Fibroblast of lung (primary cell): ENCODE results near the gene RFX2.

Experiments used
- EZH2 ChIP-seq: IDR thresholded peaks from 2 replicates; pipeline ENCODE4 v1.5.1; 2012; ENCODE audit warnings: low read length, control low read depth, mild to moderate bottlenecking; ENCODE audit errors: missing control alignments
- TF ChIP-seq, protein P1 (sequence below), 2 donors: IDR thresholded peaks in 1 of 2; conservative IDR thresholded peaks in 1 of 2; 1 replicate in 1 of 2; 2 replicates in 1 of 2; pipeline ENCODE4 v1.5.1; 2011 to 2012; ENCODE audit warnings: low read length in 2 of 2, control low read depth in 1 of 2, inconsistent platforms in 1 of 2, low read depth in 1 of 2, mild to moderate bottlenecking in 1 of 2

DNA sequence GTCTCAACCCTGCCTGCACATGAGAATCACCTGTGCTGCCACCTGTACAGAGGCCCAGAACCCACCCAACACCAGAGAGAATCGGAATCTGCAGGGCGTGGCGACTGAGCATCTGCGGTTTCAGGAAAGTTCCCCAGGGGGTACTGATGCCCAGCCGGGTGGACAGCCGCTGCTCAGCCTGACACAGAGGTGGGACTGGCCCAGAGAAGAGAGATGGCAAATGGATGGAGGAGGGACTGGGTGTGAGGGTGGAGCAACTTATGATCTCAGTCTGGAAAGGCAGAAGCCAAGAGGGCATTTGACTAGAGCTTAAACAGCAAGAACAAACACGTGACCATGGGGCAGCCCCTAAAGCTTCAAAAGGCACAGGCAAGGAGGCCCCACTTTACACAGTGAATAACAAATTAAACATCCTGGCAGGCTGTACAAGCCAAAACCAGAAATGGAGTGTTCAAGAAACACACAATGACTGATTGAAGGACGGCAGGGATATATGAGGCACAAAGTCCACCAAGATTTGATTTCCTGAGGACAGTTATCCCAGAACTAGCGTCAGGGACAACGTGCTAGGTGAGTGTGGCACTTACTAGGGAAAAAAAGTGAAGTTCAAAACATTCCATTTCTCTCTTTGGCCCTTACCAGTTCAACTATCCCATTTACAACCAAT, 135.4 kb downstream of the RFX2 start:
- TF ChIP-seq, protein P1, sequence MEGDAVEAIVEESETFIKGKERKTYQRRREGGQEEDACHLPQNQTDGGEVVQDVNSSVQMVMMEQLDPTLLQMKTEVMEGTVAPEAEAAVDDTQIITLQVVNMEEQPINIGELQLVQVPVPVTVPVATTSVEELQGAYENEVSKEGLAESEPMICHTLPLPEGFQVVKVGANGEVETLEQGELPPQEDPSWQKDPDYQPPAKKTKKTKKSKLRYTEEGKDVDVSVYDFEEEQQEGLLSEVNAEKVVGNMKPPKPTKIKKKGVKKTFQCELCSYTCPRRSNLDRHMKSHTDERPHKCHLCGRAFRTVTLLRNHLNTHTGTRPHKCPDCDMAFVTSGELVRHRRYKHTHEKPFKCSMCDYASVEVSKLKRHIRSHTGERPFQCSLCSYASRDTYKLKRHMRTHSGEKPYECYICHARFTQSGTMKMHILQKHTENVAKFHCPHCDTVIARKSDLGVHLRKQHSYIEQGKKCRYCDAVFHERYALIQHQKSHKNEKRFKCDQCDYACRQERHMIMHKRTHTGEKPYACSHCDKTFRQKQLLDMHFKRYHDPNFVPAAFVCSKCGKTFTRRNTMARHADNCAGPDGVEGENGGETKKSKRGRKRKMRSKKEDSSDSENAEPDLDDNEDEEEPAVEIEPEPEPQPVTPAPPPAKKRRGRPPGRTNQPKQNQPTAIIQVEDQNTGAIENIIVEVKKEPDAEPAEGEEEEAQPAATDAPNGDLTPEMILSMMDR (conservative IDR thresholded peaks at IDR 0.05 in 1 of 2, IDR thresholded peaks at IDR 0.05 in 1 of 2; ENCODE audit: low read depth in 1 of 2, low read length in 2 of 2), result no peak
- TF ChIP-seq EZH2, result no peak
